ENCODE measurements around the gene UNC119. TPM values are rescaled to one million over a fixed set of nuclear protein-coding genes. Genes with fewer than 3 reads are reported as not detected.

The UNC119 gene
- total RNA-seq, 1 experiment from 2014 or later, result 44.7 TPM

GRCh38 chr17:28529013-28529400, 23.4 kb downstream of the UNC119 start:
- CTCF ChIA-PET, result no interaction called here
- Histone ChIP-seq H3K36me3 (ENCODE audit: control insufficient read depth, insufficient read depth, low read length) (no peaks in the 10 kb centered on the region), H3K9me3 (ENCODE audit: control insufficient read depth, insufficient read depth, low read depth, low read length) (no peaks in the 10 kb centered on the region), H3K4me3 (ENCODE audit: low read depth in 2 of 2, low read length in 2 of 2) (no peak overlapping the region), H3K27me3 (ENCODE audit: control insufficient read depth, insufficient read depth, low read length) (no peaks in the 10 kb centered on the region; the same call in 1 of the 2 replicates), H3K27ac (ENCODE audit: low read length) (no peak overlapping the region), H3K4me1 (ENCODE audit: control insufficient read depth, insufficient read depth, low read length) (no peaks in the 10 kb centered on the region)
- BruUV-seq (replicated peaks), result no TSS peak
- DNase-seq (ENCODE audit: low read depth, low spot score), result no peak
- in situ Hi-C loops (cut with HindIII; ENCODE audit: low pct_unique_long_range_greater_than_20kb, low sequenced_read_pairs) (no loop called here), intact Hi-C loops (cut with micrococcal nuclease; ENCODE audit: unreplicated experiment) (no loop called here)
- no peak for ATAC-seq
- TF ChIP-seq CTCF (IDR thresholded peaks at IDR 0.05), result no peak
- TF ChIP-seq TCF7L2 (IDR thresholded peaks at IDR 0.05; ENCODE audit: low read depth, low read length), result no peak
- TF ChIP-seq POLR2AphosphoS5 (IDR thresholded peaks at IDR 0.05; ENCODE audit: low read depth, low read length), result no peak
- TF ChIP-seq SIN3A (IDR thresholded peaks at IDR 0.05; ENCODE audit: borderline replicate concordance, insufficient read depth, low read depth, low read length), result no peak
- no peak for TF ChIP-seq REST (IDR thresholded peaks at IDR 0.05; ENCODE audit: insufficient read depth in 1 of 2, low read depth in 2 of 2, low read length in 1 of 2)
- POLR2A ChIA-PET, result no interaction called here

GRCh38 chr17:28528327-28529012, 24.0 kb downstream of the UNC119 start:
- H3K4me3 ChIP-seq (ENCODE audit: low read depth in 2 of 2, low read length in 2 of 2), result no peak overlapping the region
- ATAC-seq (no peak), DNase-seq (ENCODE audit: low read depth, low spot score) (no peak)
- intact Hi-C loops (cut with micrococcal nuclease; ENCODE audit: unreplicated experiment), result no loop called here
- no peaks in the 10 kb centered on the region for H3K9me3 ChIP-seq (ENCODE audit: control insufficient read depth, insufficient read depth, low read depth, low read length)
- no peaks in the 10 kb centered on the region; the same call in 1 of the 2 replicates for H3K27me3 ChIP-seq (ENCODE audit: control insufficient read depth, insufficient read depth, low read length)
- in situ Hi-C loops (cut with HindIII; ENCODE audit: low pct_unique_long_range_greater_than_20kb, low sequenced_read_pairs), result no loop called here
- TF ChIP-seq TCF7L2 (IDR thresholded peaks at IDR 0.05; ENCODE audit: low read depth, low read length) (no peak), POLR2AphosphoS5 (IDR thresholded peaks at IDR 0.05; ENCODE audit: low read depth, low read length) (no peak), REST (IDR thresholded peaks at IDR 0.05; ENCODE audit: insufficient read depth in 1 of 2, low read depth in 2 of 2, low read length in 1 of 2) (no peak), SIN3A (IDR thresholded peaks at IDR 0.05; ENCODE audit: borderline replicate concordance, insufficient read depth, low read depth, low read length) (no peak), CTCF (IDR thresholded peaks at IDR 0.05) (no peak)
- no TSS peak for BruUV-seq (replicated peaks)
- H3K27ac ChIP-seq (ENCODE audit: low read length), result no peak overlapping the region
- H3K4me1 ChIP-seq (ENCODE audit: control insufficient read depth, insufficient read depth, low read length), result no peaks in the 10 kb centered on the region
- no peaks in the 10 kb centered on the region for H3K36me3 ChIP-seq (ENCODE audit: control insufficient read depth, insufficient read depth, low read length)
- POLR2A ChIA-PET, result no interaction called here
- CTCF ChIA-PET, result no interaction called here
